HG02763 (cell line): ENCODE measurements around the gene PIK3IP1.
"Not testable (repeated sequence)": the region's sequence is repeated elsewhere in the genome, so short reads cannot be mapped to it uniquely, and the experiment has no call there.

Source experiments
- ATAC-seq: cut with Tn5 transposase; IDR thresholded peaks from one replicate; pipeline ENCODE4 v1.9.1; 2021; ENCODE audit warnings: mild to moderate bottlenecking, moderate library complexity; ENCODE audit not compliant: unreplicated experiment

The PIK3IP1 gene

GRCh38 chr22:31292236-31292989 lies at the start of gene PIK3IP1:
PIK3IP1 (minus strand) TSS chr22:31292488; CDS start chr22:31292344, 144 bp downstream.
- no peak for ATAC-seq

DNA sequence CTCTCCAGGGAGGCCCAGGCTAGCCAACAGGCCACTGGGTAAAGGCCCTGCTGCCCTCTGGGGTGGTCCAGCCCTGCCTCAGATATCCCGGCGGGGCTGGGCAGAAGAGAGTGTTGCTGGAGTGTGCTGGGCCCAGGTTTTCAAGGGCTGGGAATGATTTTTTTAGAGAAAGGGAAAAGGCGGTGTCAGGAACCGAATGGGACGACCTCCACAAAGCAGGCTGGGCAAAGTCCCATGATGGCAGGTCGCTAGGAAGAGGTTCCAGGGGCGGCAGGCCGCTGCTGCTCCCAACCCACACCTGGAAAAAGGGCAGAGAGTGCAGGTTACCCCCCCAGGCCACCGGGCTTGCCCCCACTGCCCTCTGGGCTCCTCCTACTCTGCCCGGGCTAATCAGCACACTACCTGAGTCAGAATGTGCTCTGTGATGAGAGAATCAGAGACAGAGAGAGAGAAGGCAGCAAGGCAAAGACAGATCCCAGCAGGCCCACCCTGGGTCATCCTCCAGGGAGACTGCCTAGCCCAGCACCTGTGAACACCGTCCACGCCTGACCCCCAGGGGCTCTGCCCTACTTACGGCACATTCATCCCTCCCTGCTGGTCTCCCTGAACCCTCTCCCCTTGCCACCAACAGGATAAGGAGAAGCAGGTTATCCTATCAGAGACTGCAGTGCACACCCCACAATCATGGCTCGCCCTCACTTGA lies 49.2 kb upstream of the PIK3IP1 start:
- ATAC-seq, result no peak

DNA sequence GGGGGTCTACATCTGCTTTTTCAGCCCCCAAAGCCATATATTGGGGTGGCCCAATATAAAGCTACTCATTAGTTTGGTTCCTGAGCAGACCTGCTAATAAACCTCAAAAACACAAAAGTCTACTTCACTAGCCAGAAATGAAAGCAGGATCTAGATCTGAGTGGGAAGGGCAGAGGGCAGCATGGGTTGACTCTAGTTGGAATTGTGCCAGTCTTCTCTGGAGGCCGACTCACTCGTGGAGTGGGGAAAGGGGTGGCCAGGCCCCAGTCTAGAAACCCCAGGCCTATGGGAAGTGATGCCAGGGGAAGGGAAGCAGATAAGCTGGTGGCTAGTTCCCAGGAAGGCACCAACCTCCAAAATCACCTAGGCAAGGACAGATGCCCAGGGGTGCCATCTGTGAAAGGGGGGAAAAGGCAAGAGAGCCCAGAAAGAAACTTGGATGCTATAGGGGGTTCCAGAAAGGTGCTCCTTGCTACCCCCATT lies 48.5 kb upstream of the PIK3IP1 start:
- ATAC-seq, result no peak

GRCh38 chr22:31340360-31340759 lies 48.1 kb upstream of the PIK3IP1 start:
- no peak for ATAC-seq

GRCh38 chr22:31339148-31339832 lies 47.0 kb upstream of the PIK3IP1 start:
- no peak for ATAC-seq

- ATAC-seq, result no peak
These were observed 44.9 kb upstream of the PIK3IP1 start for GRCh38 chr22:31337178-31337577.

DNA sequence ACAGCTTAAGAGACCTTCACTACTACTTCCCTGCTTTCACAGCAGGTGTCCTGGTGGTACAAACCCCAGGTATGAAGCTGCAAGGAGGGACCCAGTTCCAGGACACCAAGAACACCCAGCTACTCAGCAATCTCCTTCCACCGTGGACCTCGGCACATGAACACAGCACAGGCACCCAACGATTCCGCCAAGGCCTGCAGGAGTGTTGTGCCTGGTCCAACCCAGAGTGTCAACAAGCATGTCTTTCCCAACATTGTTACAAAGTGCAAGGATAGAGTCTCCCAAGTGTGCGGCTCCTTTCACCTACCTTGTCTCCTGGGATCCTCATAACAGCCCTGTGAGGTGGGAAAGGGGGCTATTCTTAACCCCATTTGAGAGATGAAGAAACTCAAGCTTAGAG lies 42.0 kb upstream of the PIK3IP1 start:
- ATAC-seq, result no peak

DNA sequence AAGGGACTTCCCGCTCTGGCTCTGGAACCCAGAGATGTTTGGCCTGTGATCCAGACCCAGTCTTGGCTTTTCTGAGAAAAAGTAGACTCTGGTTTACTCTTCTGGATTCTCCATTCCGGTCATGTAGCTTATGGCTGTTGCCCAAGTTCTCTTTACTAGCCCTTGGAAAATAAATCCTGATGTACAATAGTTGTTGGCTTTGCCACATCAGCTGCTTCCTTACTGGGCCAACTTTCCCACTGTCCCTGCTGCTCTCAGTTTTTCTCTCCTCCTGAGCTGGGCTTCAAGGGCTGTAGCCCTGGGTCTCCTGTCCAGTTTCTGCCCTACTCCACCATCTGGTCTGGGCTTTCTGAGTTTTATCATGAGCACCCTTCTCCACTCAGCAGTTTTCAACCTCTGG lies 41.4 kb upstream of the PIK3IP1 start:
- ATAC-seq, result no peak

- ATAC-seq, result no peak
These were observed 40.6 kb upstream of the PIK3IP1 start for GRCh38 chr22:31332886-31333285.

GRCh38 chr22:31332010-31332409 lies 39.7 kb upstream of the PIK3IP1 start:
- no peak for ATAC-seq

DNA sequence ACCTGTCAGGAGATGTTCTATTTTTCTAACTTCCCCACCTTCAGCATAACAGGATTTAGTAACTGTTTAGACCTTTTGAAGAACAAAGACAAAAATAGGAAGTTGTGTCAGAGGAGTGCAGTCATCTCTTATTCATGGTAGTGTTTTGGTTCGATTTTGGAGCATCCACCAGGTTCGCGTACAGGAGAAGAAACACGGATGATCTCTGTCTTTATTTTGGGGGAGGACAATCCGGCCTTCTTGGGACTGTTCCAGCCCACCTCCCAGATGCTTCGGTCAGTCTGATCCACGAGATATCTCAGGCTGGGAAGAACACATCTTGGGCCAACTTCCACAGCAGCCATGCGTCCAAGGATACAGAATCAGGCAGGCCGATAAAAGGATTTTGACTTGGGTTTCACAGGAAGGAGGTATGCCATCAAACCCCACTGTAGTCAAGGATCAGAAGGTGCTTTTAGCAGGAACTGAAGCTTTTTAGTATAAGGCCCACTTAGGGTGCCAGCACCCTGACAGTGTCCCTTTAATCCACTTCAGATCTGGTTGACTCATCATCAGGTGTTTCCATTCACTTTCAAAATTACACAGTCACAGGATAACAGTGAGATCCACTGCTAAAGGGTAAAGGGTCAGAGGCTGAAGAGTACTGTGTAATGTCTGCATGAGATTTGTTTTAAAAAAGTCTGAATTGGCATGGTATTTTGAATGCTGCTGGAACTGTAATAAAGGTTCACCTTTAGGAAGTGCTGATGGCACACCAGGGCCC lies 37.3 kb upstream of the PIK3IP1 start:
- no peak for ATAC-seq

GRCh38 chr22:31329029-31329428 lies 36.7 kb upstream of the PIK3IP1 start:
- no peak for ATAC-seq

GRCh38 chr22:31328544-31328960 lies 36.3 kb upstream of the PIK3IP1 start:
- ATAC-seq, result no peak

DNA sequence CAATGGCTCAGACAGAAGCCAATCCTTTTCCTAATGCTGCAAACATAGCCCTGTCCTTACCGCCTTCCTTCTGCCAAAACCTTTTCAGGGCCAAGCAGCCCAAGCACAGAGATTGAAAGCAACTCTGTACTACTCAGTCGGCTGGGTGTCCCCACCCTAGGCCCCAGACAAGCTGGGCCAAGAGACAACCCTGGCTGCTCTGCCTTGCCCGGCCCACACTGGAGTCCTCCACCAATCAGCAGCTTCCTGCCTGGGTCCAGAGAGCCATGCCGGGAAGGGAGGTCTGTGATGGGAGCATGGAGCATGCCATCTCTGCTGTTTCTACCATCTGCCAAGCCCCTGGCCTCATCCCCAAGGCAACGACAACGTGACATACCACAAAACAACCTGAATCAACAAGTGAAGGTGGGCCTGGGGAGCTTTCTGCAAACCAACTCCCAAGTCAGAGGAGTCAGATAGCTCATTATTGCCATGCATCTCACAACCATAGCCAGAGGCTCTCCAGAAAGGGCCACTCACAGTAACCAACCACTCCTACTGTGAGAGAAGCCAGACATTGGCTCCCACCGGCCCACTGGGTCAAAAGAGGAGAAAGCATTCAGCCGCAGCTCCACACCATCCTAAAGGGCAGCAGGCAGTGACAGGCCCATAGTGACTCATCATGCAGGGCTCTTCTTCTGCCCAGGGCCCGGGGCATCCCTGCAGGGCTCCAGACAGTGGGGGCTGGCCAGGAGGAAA lies 35.7 kb upstream of the PIK3IP1 start:
- no peak for ATAC-seq

DNA sequence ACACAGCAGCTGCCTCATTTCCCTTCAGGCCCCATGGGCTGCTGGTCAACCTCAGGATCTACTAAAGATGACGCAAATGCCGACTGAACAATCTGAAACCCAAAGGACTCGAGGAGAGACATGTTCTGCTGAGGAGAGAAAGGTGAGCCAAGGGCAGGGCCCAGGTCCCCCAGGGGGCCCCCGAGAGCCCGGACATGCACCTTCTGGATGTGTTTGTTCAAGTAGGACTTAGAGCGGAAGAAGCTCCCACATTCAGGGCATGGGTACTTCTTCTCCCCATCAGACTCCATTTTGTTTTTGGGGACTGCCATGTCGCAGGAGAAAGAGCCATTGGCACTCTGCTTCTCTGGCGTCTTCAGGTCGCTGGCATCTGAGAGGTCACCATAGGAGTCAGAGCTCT lies 34.6 kb upstream of the PIK3IP1 start:
- ATAC-seq, result no peak

GRCh38 chr22:31323578-31324550 lies 31.6 kb upstream of the PIK3IP1 start:
- ATAC-seq, result no peak

DNA sequence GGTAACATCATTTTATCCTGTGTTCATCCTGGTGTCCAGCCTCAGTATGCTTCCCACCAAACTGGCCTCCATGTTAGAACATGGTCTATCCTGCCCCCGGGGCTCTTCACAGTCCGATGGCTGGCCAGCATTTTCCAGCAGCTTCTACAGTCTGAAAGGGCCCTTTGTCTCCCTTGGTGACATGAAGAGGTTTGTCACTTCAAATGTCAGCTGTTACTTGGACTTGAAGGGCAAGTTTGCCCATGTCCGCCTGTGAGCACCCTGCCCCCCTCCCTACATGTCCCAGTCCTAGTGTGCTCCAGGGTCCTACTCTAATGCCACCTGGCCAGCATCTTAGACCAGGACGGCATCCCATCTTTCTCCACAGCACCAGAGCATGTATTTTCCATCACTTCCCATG lies 29.1 kb upstream of the PIK3IP1 start:
- ATAC-seq, result no peak

GRCh38 chr22:31314220-31314619 lies 21.9 kb upstream of the PIK3IP1 start:
- ATAC-seq, result not testable (repeated sequence)
